Hepatocyte (in vitro differentiated cells): ENCODE data around the gene NPAS3. TPM values are rescaled to one million over a fixed set of nuclear protein-coding genes. Genes with fewer than 3 reads are reported as not detected.

Experiments
- DNase-seq: peaks from one replicate; pipeline ENCODE4 v3.0.0-alpha.2; 2016; ENCODE audit warnings: low spot score
- H2AFZ ChIP-seq: fragments of 200-600 bp; sonication (generic); 2 replicates; pipeline ENCODE4 v1.6.0; 2016; ENCODE audit warnings: antibody characterized with exemption, mild to moderate bottlenecking
- H3K27ac ChIP-seq: fragments of 200-600 bp; sonication (generic); 2 replicates; pipeline ENCODE4 v1.5.1; 2016; ENCODE audit warnings: mild to moderate bottlenecking
- H3K27me3 ChIP-seq: fragments of 200-600 bp; sonication (generic); 2 replicates; pipeline ENCODE4 v1.6.1; 2016
- H3K36me3 ChIP-seq: fragments of 200-600 bp; sonication (generic); replicated peaks from 2 replicates; pipeline ENCODE4 v1.5.1; 2016; ENCODE audit warnings: low read depth; ENCODE audit not compliant: insufficient read depth
- H3K4me1 ChIP-seq: fragments of 200-600 bp; sonication (generic); 2 replicates; pipeline ENCODE4 v1.5.1; 2016; ENCODE audit warnings: mild to moderate bottlenecking, moderate library complexity; ENCODE audit not compliant: insufficient read depth
- H3K4me2 ChIP-seq: fragments of 200-600 bp; sonication (generic); 2 replicates; pipeline ENCODE4 v1.6.0; 2016
- H3K4me3 ChIP-seq: fragments of 200-600 bp; sonication (generic); 2 replicates; pipeline ENCODE4 v1.5.1; 2016; ENCODE audit warnings: mild to moderate bottlenecking
- H3K79me2 ChIP-seq: fragments of 200-600 bp; sonication (generic); 2 replicates; pipeline ENCODE4 v1.6.0; 2017; ENCODE audit warnings: mild to moderate bottlenecking
- H3K9me2 ChIP-seq: fragments of 200-600 bp; sonication (generic); replicated peaks from 2 replicates; pipeline ENCODE4 v1.6.0; 2017; ENCODE audit warnings: mild to moderate bottlenecking; ENCODE audit not compliant: insufficient read depth
- H3K9me3 ChIP-seq: fragments of 200-600 bp; sonication (generic); 2 replicates; pipeline ENCODE4 v1.5.1; 2016; ENCODE audit warnings: low read depth, mild to moderate bottlenecking
- H4K20me1 ChIP-seq: fragments of 200-600 bp; sonication (generic); 2 replicates; pipeline ENCODE4 v1.6.0; 2016; ENCODE audit warnings: mild to moderate bottlenecking; ENCODE audit not compliant: insufficient read depth, poor library complexity, severe bottlenecking
- CTCF ChIP-seq: fragments of 200-600 bp; sonication (generic); IDR thresholded peaks from 2 replicates; pipeline ENCODE4 v1.5.1; 2016; ENCODE audit warnings: antibody characterized with exemption, mild to moderate bottlenecking; ENCODE audit not compliant: poor library complexity
- EZH2 ChIP-seq: fragments of 200-600 bp; sonication (generic); IDR thresholded peaks from 2 replicates; pipeline ENCODE4 v1.6.1; 2016; ENCODE audit warnings: antibody characterized with exemption, mild to moderate bottlenecking, borderline replicate concordance
- EZH2phosphoT487 ChIP-seq: fragments of 200-600 bp; sonication (generic); IDR thresholded peaks from one replicate; pipeline ENCODE4 v1.6.1; 2018; ENCODE audit warnings: antibody characterized with exemption, mild to moderate bottlenecking, low read depth, moderate library complexity; ENCODE audit not compliant: unreplicated experiment, severe bottlenecking
- WGBS: methylation state at CpG from one replicate; pipeline ENCODE4 v1.1.6; 2016; ENCODE audit warnings: low lambda C conversion rate; ENCODE audit errors: missing lambda C conversion rate; 5-methylcytosine and 5-hydroxymethylcytosine counted together
- polyA plus RNA-seq: library from polyadenylated mRNA; unstranded; fragments of >200 nt; fragmentation: Nextera tagmentation; extraction: Ambion mirVana; gene quantifications from 2 replicates; pipeline ENCODE4 v1.2.1, GENCODE V29; 2016
- total RNA-seq: library from RNA; depleted of rRNA; stranded (reverse); fragments of >200 nt; gene quantifications from 2 replicates; pipeline ENCODE4 v1.2.3, GENCODE V29; 2014

Gene NPAS3
- total and polyA plus RNA-seq, 2 experiments from 2014 or later, result 0.11 to 1.1 TPM

- Histone ChIP-seq H3K27me3 (no peaks in the 10 kb centered on the region), H3K4me1 (no peaks in the 10 kb centered on the region), H2AFZ (no peak overlapping the region), H3K9me2 (no peaks in the 10 kb centered on the region), H3K9me3 (no peaks in the 10 kb centered on the region), H3K36me3 (no peaks in the 10 kb centered on the region), H3K27ac (no peak overlapping the region), H3K79me2 (no peaks in the 10 kb centered on the region), H3K4me2 (peak overlapping the region; percentile 13), H4K20me1 (no peaks in the 10 kb centered on the region), H3K4me3 (no peak overlapping the region)
- peak; percentile 29 for DNase-seq
- TF ChIP-seq CTCF, result no peak
- WGBS, result 67% methylated on average over 10 of the region's 10 CpGs
These were observed 290.7 kb downstream of the NPAS3 start for GRCh38 chr14:33229269-33229929.

- WGBS, result 30% methylated on average over 3 of the region's 3 CpGs
- TF ChIP-seq CTCF (no peak), EZH2phosphoT487 (no peak)
- H4K20me1 ChIP-seq, result no peaks in the 10 kb centered on the region
These were observed 291.3 kb downstream of the NPAS3 start for GRCh38 chr14:33230021-33230420.

GRCh38 chr14:33232031-33232430, 293.4 kb downstream of the NPAS3 start:
- Histone ChIP-seq H3K27me3 (no peaks in the 10 kb centered on the region), H3K27ac (no peak overlapping the region), H3K4me2 (no peak overlapping the region), H2AFZ (no peak overlapping the region), H3K9me2 (no peaks in the 10 kb centered on the region), H3K4me3 (no peak overlapping the region), H3K36me3 (no peaks in the 10 kb centered on the region), H3K9me3 (no peaks in the 10 kb centered on the region), H4K20me1 (no peaks in the 10 kb centered on the region), H3K79me2 (no peaks in the 10 kb centered on the region), H3K4me1 (no peaks in the 10 kb centered on the region)
- no peak for DNase-seq
- TF ChIP-seq EZH2 (no peak), EZH2phosphoT487 (no peak), CTCF (no peak)
- 83% methylated on average over 3 of the region's 3 CpGs for WGBS

More at GRCh38 chr14:33230021-33230420, 291.3 kb downstream of the NPAS3 start:
- no peaks in the 10 kb centered on the region for H3K9me2 ChIP-seq
- no peaks in the 10 kb centered on the region for H3K79me2 ChIP-seq
- no peaks in the 10 kb centered on the region for H3K9me3 ChIP-seq
- no peak overlapping the region for H2AFZ ChIP-seq
- H3K4me3 ChIP-seq, result no peak overlapping the region
- no peaks in the 10 kb centered on the region for H3K4me1 ChIP-seq
- no peak overlapping the region for H3K27ac ChIP-seq
- peak overlapping the region; percentile 13 for H3K4me2 ChIP-seq
- no peaks in the 10 kb centered on the region for H3K27me3 ChIP-seq
- H3K36me3 ChIP-seq, result no peaks in the 10 kb centered on the region
- DNase-seq, result no peak
